Colonic mucosa (tissue), 4 donors: ENCODE results near the gene MCIDAS. TPM values are rescaled to one million over a fixed set of nuclear protein-coding genes. Genes with fewer than 3 reads are reported as not detected.

Source experiments
- DNase-seq: peaks from one replicate; pipeline ENCODE4 v3.0.0-alpha.2; 2020
- H3K27ac ChIP-seq: fragments of 200-600 bp; one replicate; pipeline ENCODE4 v1.8.0; 2021
- H3K27me3 ChIP-seq: fragments of 200-600 bp; one replicate; pipeline ENCODE4 v1.8.0; 2021
- H3K36me3 ChIP-seq: fragments of 200-600 bp; one replicate; pipeline ENCODE4 v1.8.0; 2021
- H3K4me1 ChIP-seq: fragments of 200-600 bp; one replicate; pipeline ENCODE4 v1.8.0; 2021; ENCODE audit warnings: mild to moderate bottlenecking
- H3K4me3 ChIP-seq: fragments of 200-600 bp; one replicate; pipeline ENCODE4 v1.8.0; 2021
- H3K9ac ChIP-seq, 2 donors: one replicate each; pipeline ENCODE4 v1.7.0; 2013; ENCODE audit warnings: control low read depth in 2 of 2, low read depth in 2 of 2, low read length in 2 of 2
- H3K9me3 ChIP-seq: fragments of 200-600 bp; one replicate; pipeline ENCODE4 v1.8.0; 2021
- CTCF ChIP-seq: fragments of 200-600 bp; IDR thresholded peaks from one replicate; pipeline ENCODE4 v1.8.0; 2022; ENCODE audit warnings: antibody characterized with exemption, mild to moderate bottlenecking
- intact Hi-C: fragments of 100-400 bp; cut with DNase I; formaldehyde crosslinking; loops from one replicate; pipeline ENCODE4 v1.14.1; 2022
- total RNA-seq, 2 donors: library from RNA; stranded (reverse); fragmentation: NEBNext Ultra II Directional in 1 of 2; extraction: Animal tissue kit (Norgen Biotek cat#: 25700) in 1 of 2; gene quantifications; one replicate each; pipeline ENCODE4 v1.2.1, GENCODE V29; 2021
- donor health status: healthy.
- donor health status: DM: no; HTN: no; CAD: no.
- donor health status: DM: no; HTN: no; CAD: no.

The MCIDAS gene
- total RNA-seq, 2 donors from 2014 or later = 0.13 to 0.22 TPM

- Histone ChIP-seq H3K27me3 (peaks cover 73% of the 10 kb centered on the region), H3K9ac (no peak overlapping the region), H3K36me3 (no peaks in the 10 kb centered on the region), H3K4me3 (no peak overlapping the region), H3K9me3 (no peaks in the 10 kb centered on the region), H3K4me1 (peaks cover 12% of the 10 kb centered on the region), H3K27ac (no peak overlapping the region)
- intact Hi-C loops = loop anchor here (5.0 kb wide), 1 partner anchor 35 kb away; no protein-coding TSS in a partner anchor
- TF ChIP-seq CTCF = no peak
- no peak for DNase-seq
Measured at GRCh38 chr5:55222092-55222984, 4.8 kb downstream of the MCIDAS start.

GRCh38 chr5:55220433-55221185 lies 6.5 kb downstream of the MCIDAS start:
- TF ChIP-seq CTCF = no peak
- intact Hi-C loops = loop anchor here (5.0 kb wide), 1 partner anchor 33 kb away; no protein-coding TSS in a partner anchor
- H3K4me3 ChIP-seq = peak overlapping the region; percentile 36
- peaks cover 8% of the 10 kb centered on the region for H3K4me1 ChIP-seq
- no peaks in the 10 kb centered on the region for H3K9me3 ChIP-seq
- no peaks in the 10 kb centered on the region for H3K36me3 ChIP-seq
- peak overlapping the region; percentile 27 to 70 for H3K9ac ChIP-seq
- H3K27ac ChIP-seq = no peak overlapping the region
- H3K27me3 ChIP-seq = peaks cover 56% of the 10 kb centered on the region
- DNase-seq = peak; percentile 65

- no peak overlapping the region for H3K4me3 ChIP-seq
- H3K27ac ChIP-seq = no peak overlapping the region
- no peaks in the 10 kb centered on the region for H3K36me3 ChIP-seq
- H3K9ac ChIP-seq = peak overlapping the region in 1 of 2 donors; percentile 70
- DNase-seq = no peak
- intact Hi-C loops = loop anchor here (5.0 kb wide), 1 partner anchor 32 kb away; no protein-coding TSS in a partner anchor
- peaks cover 48% of the 10 kb centered on the region for H3K27me3 ChIP-seq
- H3K9me3 ChIP-seq = no peaks in the 10 kb centered on the region
- H3K4me1 ChIP-seq = peaks cover 8% of the 10 kb centered on the region
- TF ChIP-seq CTCF = no peak
Measured at GRCh38 chr5:55219770-55220169, 7.3 kb downstream of the MCIDAS start.

- no peak overlapping the region for H3K4me3 ChIP-seq
- H3K27me3 ChIP-seq = peaks cover 40% of the 10 kb centered on the region
- H3K9me3 ChIP-seq = no peaks in the 10 kb centered on the region
- no peak for TF ChIP-seq CTCF
- no peak overlapping the region for H3K27ac ChIP-seq
- intact Hi-C loops = no loop called here
- no peak overlapping the region for H3K9ac ChIP-seq
- DNase-seq = peak; percentile 90
- peaks cover 8% of the 10 kb centered on the region for H3K4me1 ChIP-seq
- no peaks in the 10 kb centered on the region for H3K36me3 ChIP-seq
Measured at GRCh38 chr5:55218967-55219366, 8.1 kb downstream of the MCIDAS start.

- intact Hi-C loops = no loop called here
- Histone ChIP-seq H3K27me3 (no peaks in the 10 kb centered on the region), H3K4me3 (no peak overlapping the region), H3K36me3 (no peaks in the 10 kb centered on the region), H3K27ac (no peak overlapping the region), H3K9me3 (no peaks in the 10 kb centered on the region), H3K9ac (no peak overlapping the region), H3K4me1 (no peaks in the 10 kb centered on the region)
- no peak for DNase-seq
- TF ChIP-seq CTCF = no peak
Measured at GRCh38 chr5:55211184-55211874, 15.8 kb downstream of the MCIDAS start.
